Measurements from ENCODE around the gene ZNF780B.

GRCh38 chr19:40088299-40089047, 32.4 kb upstream of the ZNF780B start:
- TF ChIP-seq CTCF (IDR thresholded peaks at IDR 0.05) (no peak), POLR2A (IDR thresholded peaks at IDR 0.05) (no peak), POLR2AphosphoS5 (IDR thresholded peaks at IDR 0.05) (no peak), EP300 (IDR thresholded peaks at IDR 0.05) (no peak)
